ENCODE measurements around the gene DOK4.

DNA sequence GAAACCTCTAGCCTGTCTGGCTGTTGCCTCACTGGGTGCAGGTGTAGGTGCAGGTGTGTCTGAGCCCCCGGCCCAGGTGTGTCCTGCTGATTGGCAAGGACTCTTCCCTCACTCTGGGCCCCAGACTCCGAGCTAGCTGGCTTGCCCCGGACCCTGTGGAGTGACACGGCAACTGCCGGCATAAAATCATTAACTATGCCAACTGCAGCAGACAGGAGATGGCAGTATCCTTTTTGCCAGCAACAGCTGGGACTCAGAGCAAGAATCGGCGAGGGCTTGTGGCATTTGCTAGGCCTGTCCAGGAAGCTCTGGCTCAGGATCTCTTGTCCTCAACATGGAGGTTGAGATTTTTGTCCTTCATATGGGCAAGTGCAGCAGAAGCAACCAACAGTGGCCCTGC is 59.9 kb downstream of the DOK4 start:
- no peak for TF ChIP-seq POLR2A (IDR thresholded peaks at IDR 0.05)
- TF ChIP-seq, protein P1, sequence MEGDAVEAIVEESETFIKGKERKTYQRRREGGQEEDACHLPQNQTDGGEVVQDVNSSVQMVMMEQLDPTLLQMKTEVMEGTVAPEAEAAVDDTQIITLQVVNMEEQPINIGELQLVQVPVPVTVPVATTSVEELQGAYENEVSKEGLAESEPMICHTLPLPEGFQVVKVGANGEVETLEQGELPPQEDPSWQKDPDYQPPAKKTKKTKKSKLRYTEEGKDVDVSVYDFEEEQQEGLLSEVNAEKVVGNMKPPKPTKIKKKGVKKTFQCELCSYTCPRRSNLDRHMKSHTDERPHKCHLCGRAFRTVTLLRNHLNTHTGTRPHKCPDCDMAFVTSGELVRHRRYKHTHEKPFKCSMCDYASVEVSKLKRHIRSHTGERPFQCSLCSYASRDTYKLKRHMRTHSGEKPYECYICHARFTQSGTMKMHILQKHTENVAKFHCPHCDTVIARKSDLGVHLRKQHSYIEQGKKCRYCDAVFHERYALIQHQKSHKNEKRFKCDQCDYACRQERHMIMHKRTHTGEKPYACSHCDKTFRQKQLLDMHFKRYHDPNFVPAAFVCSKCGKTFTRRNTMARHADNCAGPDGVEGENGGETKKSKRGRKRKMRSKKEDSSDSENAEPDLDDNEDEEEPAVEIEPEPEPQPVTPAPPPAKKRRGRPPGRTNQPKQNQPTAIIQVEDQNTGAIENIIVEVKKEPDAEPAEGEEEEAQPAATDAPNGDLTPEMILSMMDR (IDR thresholded peaks at IDR 0.05): no peak

Measured in heart left ventricle (tissue), 13 donors.